ENCODE measurements around the gene TBC1D2. TPM values are rescaled to one million over a fixed set of nuclear protein-coding genes. Genes with fewer than 3 reads are reported as not detected.

Gene TBC1D2
- total RNA-seq, 1 experiment from 2014 or later, result 0.97 TPM

DNA sequence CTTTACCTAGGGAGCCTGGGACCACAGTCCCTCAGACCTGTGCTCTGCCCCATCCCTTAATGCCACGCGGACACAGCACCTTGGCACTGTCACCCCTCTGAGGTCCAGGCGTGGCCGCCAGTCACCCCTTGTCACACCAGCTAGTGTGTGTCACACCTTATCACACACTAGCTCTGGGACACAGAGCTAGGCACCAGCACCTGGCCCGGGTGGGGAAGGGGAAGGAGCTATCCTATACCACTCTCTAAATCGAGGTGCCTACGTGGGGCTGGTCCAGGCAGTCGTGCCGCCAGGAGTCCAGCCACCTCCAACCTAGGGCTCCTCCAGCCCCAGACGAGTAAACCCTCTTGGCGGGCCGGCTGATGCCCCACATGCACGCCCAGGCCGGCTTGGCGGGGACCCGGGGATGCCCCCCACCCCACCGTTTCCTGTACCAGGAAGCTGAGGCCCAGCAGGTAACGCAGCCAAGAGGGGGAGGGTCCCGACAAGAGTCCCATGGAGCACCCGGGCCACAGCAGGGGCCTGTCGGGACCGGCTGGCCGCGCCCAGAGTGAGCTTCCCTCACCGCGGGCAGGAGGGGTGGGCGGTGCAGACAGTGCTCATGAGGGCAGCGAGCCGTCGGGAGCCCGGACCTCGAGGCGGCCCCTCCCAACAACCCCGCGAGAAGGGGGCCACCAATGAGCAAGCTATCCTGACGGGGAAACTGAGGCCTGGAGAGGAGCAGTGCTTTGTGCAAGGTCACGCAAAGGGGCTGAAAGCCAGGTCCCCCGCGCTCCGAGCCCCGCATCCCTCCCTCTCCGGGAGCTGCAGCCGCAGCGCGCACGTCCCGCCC lies 63.6 kb downstream of the TBC1D2 start:
- DNase-seq, result no peak
- Histone ChIP-seq H3K9ac (ENCODE audit: low read length) (peak overlapping the region; percentile 77), H3K27me3 (ENCODE audit: low read length) (no peaks in the 10 kb centered on the region), H2AFZ (ENCODE audit: low read length) (peak overlapping the region; percentile 96; the same call in 1 of the 2 replicates), H3K36me3 (ENCODE audit: insufficient read depth, low read length) (no peaks in the 10 kb centered on the region), H3K4me2 (ENCODE audit: low read depth, low read length, poor library complexity, severe bottlenecking) (peak overlapping the region; percentile 99), H3K9me3 (ENCODE audit: low read length) (no peaks in the 10 kb centered on the region), H4K20me1 (ENCODE audit: insufficient read depth, low read depth, low read length) (no peaks in the 10 kb centered on the region), H3K4me3 (ENCODE audit: low read length) (peak overlapping the region; percentile 87), H3K9me2 (replicated peaks; ENCODE audit: insufficient read depth, low read length) (no peaks in the 10 kb centered on the region), H3K79me2 (ENCODE audit: low read length) (no peaks in the 10 kb centered on the region), H3K4me1 (ENCODE audit: low read length) (peaks cover 17% of the 10 kb centered on the region), H3K27ac (ENCODE audit: low read length) (no peak overlapping the region)

DNA sequence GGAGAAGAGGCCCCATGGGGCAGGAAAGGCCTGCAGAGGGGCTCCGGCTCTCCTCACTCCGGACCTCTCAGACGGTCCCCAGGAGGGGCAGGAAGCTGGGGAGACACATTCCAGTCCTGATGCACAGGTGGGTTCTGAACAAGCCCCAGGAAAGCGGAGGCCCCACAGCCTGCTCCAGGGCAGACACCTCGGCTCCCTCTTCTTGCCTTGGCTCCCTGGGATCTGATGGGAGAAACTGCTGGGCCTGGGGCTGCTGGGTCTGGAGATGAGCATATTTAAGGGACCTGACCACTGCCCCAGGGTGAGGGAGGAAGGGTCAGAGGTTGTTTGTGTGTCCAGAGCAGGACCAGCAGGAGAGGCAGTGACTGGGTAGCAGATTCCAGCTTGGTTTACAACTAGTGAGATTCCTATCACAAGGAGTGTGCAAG lies 64.3 kb downstream of the TBC1D2 start:
- Histone ChIP-seq H3K4me3 (ENCODE audit: low read length) (no peak overlapping the region), H3K4me1 (ENCODE audit: low read length) (peaks cover 17% of the 10 kb centered on the region), H3K9me2 (replicated peaks; ENCODE audit: insufficient read depth, low read length) (no peaks in the 10 kb centered on the region), H4K20me1 (ENCODE audit: insufficient read depth, low read depth, low read length) (no peaks in the 10 kb centered on the region), H3K79me2 (ENCODE audit: low read length) (no peaks in the 10 kb centered on the region), H3K27ac (ENCODE audit: low read length) (no peak overlapping the region), H3K36me3 (ENCODE audit: insufficient read depth, low read length) (no peaks in the 10 kb centered on the region), H3K9ac (ENCODE audit: low read length) (no peak overlapping the region), H3K4me2 (ENCODE audit: low read depth, low read length, poor library complexity, severe bottlenecking) (no peak overlapping the region), H3K27me3 (ENCODE audit: low read length) (no peaks in the 10 kb centered on the region), H3K9me3 (ENCODE audit: low read length) (no peaks in the 10 kb centered on the region), H2AFZ (ENCODE audit: low read length) (no peak overlapping the region)
- no peak for DNase-seq

DNA sequence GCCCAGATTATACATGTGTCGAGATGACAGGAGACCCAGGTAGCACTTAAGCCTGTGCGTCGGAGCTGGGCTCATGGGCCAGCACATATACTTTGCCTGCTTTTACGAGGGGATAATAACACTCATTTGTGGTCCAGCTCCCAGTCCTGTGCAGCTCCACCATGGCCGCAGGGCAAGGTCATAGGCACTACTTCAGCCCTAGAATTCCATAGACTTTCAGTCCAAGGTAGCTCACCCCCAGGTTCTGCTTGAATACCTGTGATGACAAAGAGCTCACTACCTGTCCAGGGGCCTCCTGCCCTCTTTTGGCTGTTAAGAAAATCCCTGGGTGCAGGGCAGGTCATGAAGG lies 64.7 kb downstream of the TBC1D2 start:
- Histone ChIP-seq H3K9me2 (replicated peaks; ENCODE audit: insufficient read depth, low read length) (no peaks in the 10 kb centered on the region), H2AFZ (ENCODE audit: low read length) (no peak overlapping the region), H3K9ac (ENCODE audit: low read length) (no peak overlapping the region), H3K4me2 (ENCODE audit: low read depth, low read length, poor library complexity, severe bottlenecking) (no peak overlapping the region), H3K36me3 (ENCODE audit: insufficient read depth, low read length) (no peaks in the 10 kb centered on the region), H3K9me3 (ENCODE audit: low read length) (no peaks in the 10 kb centered on the region), H3K4me3 (ENCODE audit: low read length) (no peak overlapping the region), H3K27me3 (ENCODE audit: low read length) (no peaks in the 10 kb centered on the region), H3K79me2 (ENCODE audit: low read length) (no peaks in the 10 kb centered on the region), H3K4me1 (ENCODE audit: low read length) (peaks cover 20% of the 10 kb centered on the region), H4K20me1 (ENCODE audit: insufficient read depth, low read depth, low read length) (no peaks in the 10 kb centered on the region), H3K27ac (ENCODE audit: low read length) (no peak overlapping the region)
- no peak for DNase-seq

DNA sequence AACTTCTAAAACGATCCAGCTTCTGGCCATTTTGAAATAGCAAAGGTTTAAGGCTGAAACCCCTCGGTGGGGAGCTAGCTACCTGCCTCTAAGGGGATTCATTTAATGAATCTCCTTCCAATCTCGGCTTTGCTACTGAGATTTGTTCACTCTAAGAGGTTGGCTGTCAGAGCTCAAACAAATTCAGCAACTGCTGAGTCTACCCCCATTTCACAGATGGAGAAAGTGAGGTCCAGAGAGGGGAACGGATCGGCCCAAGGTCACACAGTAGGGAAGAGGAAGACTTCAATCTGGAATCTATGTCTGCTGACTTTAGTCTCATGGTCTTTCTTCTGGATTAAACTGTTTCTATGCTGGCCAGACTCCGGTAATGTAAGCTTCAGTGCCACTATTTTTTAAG lies 66.0 kb downstream of the TBC1D2 start:
- H3K9me2 ChIP-seq (replicated peaks; ENCODE audit: insufficient read depth, low read length), result no peaks in the 10 kb centered on the region
- no peak overlapping the region for H3K9ac ChIP-seq (ENCODE audit: low read length)
- H2AFZ ChIP-seq (ENCODE audit: low read length), result no peak overlapping the region
- H3K27ac ChIP-seq (ENCODE audit: low read length), result no peak overlapping the region
- H3K9me3 ChIP-seq (ENCODE audit: low read length), result no peaks in the 10 kb centered on the region
- H3K36me3 ChIP-seq (ENCODE audit: insufficient read depth, low read length), result no peaks in the 10 kb centered on the region
- no peak overlapping the region for H3K4me3 ChIP-seq (ENCODE audit: low read length)
- no peaks in the 10 kb centered on the region for H4K20me1 ChIP-seq (ENCODE audit: insufficient read depth, low read depth, low read length)
- H3K4me1 ChIP-seq (ENCODE audit: low read length), result peaks cover 23% of the 10 kb centered on the region
- no peak for DNase-seq
- H3K79me2 ChIP-seq (ENCODE audit: low read length), result no peaks in the 10 kb centered on the region
- H3K27me3 ChIP-seq (ENCODE audit: low read length), result no peaks in the 10 kb centered on the region
- no peak overlapping the region for H3K4me2 ChIP-seq (ENCODE audit: low read depth, low read length, poor library complexity, severe bottlenecking)

DNA sequence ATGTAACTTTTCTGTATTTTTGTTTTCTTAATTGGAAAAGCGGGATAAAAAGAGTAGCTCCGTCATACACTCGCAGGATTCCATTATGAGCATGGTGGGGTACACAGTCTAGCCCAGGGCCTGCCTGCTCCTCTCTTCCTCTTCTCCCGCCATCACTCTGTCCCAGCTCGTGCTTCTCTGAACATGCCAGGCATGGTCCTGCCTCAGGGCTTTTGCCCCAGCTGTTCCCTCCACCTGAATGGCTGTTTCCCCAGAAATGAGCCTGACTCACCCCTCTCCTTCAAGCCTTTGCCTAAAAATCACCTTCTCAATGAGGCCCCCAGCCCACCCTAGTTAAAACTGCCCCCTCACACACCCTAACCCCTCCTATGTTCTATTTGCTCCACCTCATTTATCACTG lies 67.5 kb downstream of the TBC1D2 start:
- no peaks in the 10 kb centered on the region for H3K9me3 ChIP-seq (ENCODE audit: low read length)
- no peak overlapping the region for H3K9ac ChIP-seq (ENCODE audit: low read length)
- H3K27me3 ChIP-seq (ENCODE audit: low read length), result no peaks in the 10 kb centered on the region
- no peaks in the 10 kb centered on the region for H3K36me3 ChIP-seq (ENCODE audit: insufficient read depth, low read length)
- no peak overlapping the region for H3K4me3 ChIP-seq (ENCODE audit: low read length)
- H2AFZ ChIP-seq (ENCODE audit: low read length), result no peak overlapping the region
- H4K20me1 ChIP-seq (ENCODE audit: insufficient read depth, low read depth, low read length), result no peaks in the 10 kb centered on the region
- H3K4me2 ChIP-seq (ENCODE audit: low read depth, low read length, poor library complexity, severe bottlenecking), result no peak overlapping the region
- no peak for DNase-seq
- H3K9me2 ChIP-seq (replicated peaks; ENCODE audit: insufficient read depth, low read length), result no peaks in the 10 kb centered on the region
- peaks cover 16% of the 10 kb centered on the region for H3K4me1 ChIP-seq (ENCODE audit: low read length)
- H3K79me2 ChIP-seq (ENCODE audit: low read length), result no peaks in the 10 kb centered on the region
- no peak overlapping the region for H3K27ac ChIP-seq (ENCODE audit: low read length)

DNA sequence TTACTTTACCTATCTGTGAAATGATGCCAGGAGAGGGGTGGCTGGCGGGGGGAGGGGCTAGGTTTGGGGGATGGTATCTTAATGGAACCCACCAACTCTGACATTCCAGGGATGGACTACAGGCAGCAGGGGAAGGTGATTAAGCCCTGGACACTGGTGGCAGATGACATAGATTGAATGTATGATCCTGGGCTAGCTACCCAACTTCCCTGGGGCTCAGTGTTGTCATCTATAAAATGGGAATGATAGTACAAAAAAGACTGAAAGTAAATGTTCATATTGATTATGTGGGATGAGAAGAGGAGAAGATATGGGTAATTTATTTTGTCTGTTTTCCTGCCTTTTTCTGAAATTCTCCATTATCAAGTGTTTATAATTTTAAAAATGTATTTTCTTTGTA lies 69.2 kb downstream of the TBC1D2 start:
- H3K9me2 ChIP-seq (replicated peaks; ENCODE audit: insufficient read depth, low read length), result no peaks in the 10 kb centered on the region
- no peak for DNase-seq
- no peaks in the 10 kb centered on the region for H4K20me1 ChIP-seq (ENCODE audit: insufficient read depth, low read depth, low read length)
- H3K9ac ChIP-seq (ENCODE audit: low read length), result no peak overlapping the region
- no peak overlapping the region for H3K27ac ChIP-seq (ENCODE audit: low read length)
- H3K36me3 ChIP-seq (ENCODE audit: insufficient read depth, low read length), result no peaks in the 10 kb centered on the region
- no peak overlapping the region for H3K4me3 ChIP-seq (ENCODE audit: low read length)
- no peak overlapping the region for H2AFZ ChIP-seq (ENCODE audit: low read length)
- peaks cover 6% of the 10 kb centered on the region for H3K4me1 ChIP-seq (ENCODE audit: low read length)
- no peak overlapping the region for H3K4me2 ChIP-seq (ENCODE audit: low read depth, low read length, poor library complexity, severe bottlenecking)
- H3K27me3 ChIP-seq (ENCODE audit: low read length), result no peaks in the 10 kb centered on the region
- no peaks in the 10 kb centered on the region for H3K79me2 ChIP-seq (ENCODE audit: low read length)
- no peaks in the 10 kb centered on the region for H3K9me3 ChIP-seq (ENCODE audit: low read length)

DNA sequence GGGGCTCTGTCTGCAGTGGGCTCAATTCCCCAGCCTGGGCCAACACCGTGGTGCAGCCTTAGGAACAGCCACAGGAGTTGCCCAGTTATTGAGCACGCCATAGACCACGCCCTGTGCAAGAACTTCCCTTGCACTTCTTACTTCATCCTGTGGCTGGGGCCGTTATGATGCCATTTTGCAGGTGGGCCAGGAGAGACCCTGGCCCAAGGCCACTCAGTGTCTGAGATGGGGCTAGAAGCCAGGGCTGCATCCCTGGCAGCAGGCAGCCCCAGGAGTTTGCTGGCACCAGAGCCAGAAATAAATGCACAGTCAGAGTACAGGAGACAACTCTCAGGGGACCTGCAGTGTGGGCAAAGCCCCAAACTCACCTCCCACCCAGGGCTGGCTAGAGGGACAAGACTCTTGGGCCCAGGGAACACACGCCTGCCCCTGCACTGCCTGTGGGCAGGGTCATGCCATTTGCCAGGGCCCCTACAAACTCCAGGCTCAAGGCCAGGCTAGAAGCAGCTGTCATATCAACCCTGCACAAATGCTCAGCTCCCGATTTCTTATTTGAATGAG lies 69.8 kb downstream of the TBC1D2 start:
- Histone ChIP-seq H3K9me2 (replicated peaks; ENCODE audit: insufficient read depth, low read length) (no peaks in the 10 kb centered on the region), H4K20me1 (ENCODE audit: insufficient read depth, low read depth, low read length) (no peaks in the 10 kb centered on the region), H3K4me3 (ENCODE audit: low read length) (no peak overlapping the region), H3K4me2 (ENCODE audit: low read depth, low read length, poor library complexity, severe bottlenecking) (no peak overlapping the region), H3K9me3 (ENCODE audit: low read length) (no peaks in the 10 kb centered on the region), H3K4me1 (ENCODE audit: low read length) (peaks cover 6% of the 10 kb centered on the region), H3K79me2 (ENCODE audit: low read length) (no peaks in the 10 kb centered on the region), H3K36me3 (ENCODE audit: insufficient read depth, low read length) (no peaks in the 10 kb centered on the region), H3K27ac (ENCODE audit: low read length) (no peak overlapping the region), H2AFZ (ENCODE audit: low read length) (no peak overlapping the region), H3K27me3 (ENCODE audit: low read length) (no peaks in the 10 kb centered on the region), H3K9ac (ENCODE audit: low read length) (no peak overlapping the region)
- no peak for DNase-seq

DNA sequence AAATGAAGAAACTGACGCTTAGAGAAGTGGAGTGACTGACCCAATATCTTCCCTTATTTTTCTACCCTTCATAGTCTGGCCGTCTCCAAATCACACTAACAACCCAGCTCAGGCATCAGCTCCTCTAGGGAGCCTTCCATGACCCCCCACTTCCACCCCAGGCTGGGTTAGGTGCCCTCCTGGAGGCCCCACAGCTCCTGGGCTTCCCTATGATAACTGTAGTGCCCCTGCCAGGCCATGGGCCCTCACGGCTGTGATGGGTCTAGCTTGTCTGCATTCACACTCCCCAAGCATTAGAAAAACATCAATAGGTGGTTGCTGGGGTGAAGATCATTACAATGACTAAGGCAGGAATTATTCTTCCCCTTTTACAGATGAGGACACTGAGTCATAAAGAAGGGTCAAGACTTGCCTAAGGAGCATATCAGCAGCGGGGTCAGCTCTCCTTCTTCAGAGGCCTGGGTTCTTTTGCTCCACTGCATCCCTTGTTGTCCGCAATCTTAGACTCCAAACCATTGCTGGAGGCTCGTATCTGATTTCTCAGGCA lies 70.4 kb downstream of the TBC1D2 start:
- Histone ChIP-seq H3K36me3 (ENCODE audit: insufficient read depth, low read length) (no peaks in the 10 kb centered on the region), H3K4me2 (ENCODE audit: low read depth, low read length, poor library complexity, severe bottlenecking) (no peak overlapping the region), H3K9ac (ENCODE audit: low read length) (no peak overlapping the region), H3K79me2 (ENCODE audit: low read length) (no peaks in the 10 kb centered on the region), H3K9me3 (ENCODE audit: low read length) (no peaks in the 10 kb centered on the region), H3K27me3 (ENCODE audit: low read length) (no peaks in the 10 kb centered on the region), H3K4me3 (ENCODE audit: low read length) (no peak overlapping the region), H4K20me1 (ENCODE audit: insufficient read depth, low read depth, low read length) (no peaks in the 10 kb centered on the region), H3K27ac (ENCODE audit: low read length) (no peak overlapping the region), H3K9me2 (replicated peaks; ENCODE audit: insufficient read depth, low read length) (no peaks in the 10 kb centered on the region), H2AFZ (ENCODE audit: low read length) (no peak overlapping the region), H3K4me1 (ENCODE audit: low read length) (peaks cover 6% of the 10 kb centered on the region)
- no peak for DNase-seq

Data from Karpas-422 (cell line).